ENCODE measurements around the gene CD209.

CD209 gene

DNA sequence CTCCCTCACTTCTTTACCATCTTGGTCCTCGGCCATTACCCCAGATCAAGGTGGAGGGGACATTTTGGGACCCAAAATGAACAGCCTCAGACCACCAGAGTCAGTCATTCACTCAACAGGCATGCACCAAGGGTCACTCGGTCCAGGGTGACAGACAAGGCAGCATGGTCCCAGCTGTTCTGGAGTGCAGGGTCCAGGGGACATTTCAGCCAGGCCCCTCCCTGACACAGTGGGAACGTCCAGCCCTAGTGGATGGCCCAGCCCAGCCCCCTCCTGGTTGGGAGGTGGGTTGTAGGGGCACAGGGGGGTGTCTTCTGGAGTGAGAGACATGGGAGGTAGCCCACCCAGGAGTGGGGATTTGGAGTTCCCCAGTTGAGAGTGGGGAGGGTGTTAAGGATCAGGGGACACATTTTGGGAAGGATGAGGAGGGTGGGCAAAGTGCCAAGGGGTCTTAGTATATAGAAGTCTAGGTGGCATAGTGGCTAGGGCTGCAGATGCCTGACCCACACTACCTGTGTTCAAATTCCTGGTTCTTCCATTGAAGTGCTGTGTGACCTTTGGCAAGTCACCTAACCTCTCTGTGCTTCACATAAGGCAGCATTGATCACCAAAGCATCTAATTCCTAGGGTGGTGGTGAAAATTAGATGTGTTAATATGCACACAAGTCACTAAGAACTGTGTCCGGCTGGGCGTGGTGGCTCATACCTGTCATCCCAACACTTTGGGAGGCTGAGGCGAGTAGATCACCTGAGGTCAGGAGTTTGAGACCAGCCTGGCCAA, 42.9 kb downstream of the CD209 start:
- no peak for DNase-seq (ENCODE audit: low read depth)

GRCh38 chr19:7703332-7703731, 44.0 kb downstream of the CD209 start:
- DNase-seq (ENCODE audit: low read depth) = no peak

DNA sequence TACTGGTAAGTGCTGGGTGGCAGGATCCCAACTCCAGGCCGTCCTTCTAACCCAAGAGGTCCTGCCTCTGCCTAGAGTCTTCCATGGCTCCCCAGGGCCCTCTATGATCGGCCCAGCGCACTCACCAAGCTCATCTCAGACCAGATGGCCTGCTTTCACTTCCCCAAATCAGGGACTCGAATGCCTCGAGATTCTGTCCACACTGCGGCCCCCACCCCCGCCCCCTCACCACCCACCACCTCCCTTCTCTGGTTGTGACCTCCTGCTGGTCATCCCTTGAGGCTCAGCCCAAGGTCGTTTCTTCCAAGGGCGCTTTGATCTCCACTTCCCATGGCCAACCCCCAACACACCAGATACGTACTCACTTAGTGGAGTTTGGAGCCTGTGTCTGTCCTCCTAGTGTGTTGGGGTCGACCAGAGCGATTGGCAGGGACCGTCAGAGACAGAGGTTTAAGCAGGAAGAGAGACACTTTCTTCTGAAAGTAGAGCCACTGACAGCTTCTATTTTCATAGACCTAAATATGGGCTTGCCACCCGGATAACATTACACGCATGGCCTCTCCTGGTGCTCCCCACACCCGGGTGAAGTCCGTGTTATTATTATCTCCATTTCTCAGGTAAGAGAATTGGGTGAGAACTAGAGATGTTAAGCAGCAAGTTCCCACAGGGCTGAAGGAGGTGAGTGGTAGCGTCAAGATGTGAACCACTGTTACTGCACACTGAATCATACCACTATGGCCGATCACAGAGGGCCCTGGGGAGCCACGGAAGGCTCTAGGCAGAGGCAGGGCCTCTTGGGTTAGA, 45.5 kb downstream of the CD209 start, which contains the start of gene FCER2:
FCER2 (minus strand) TSS at position 478 of the 804 bp plus-strand sequence. CDS start 2,371 bp downstream, outside the sequence.
- DNase-seq (ENCODE audit: low read depth) = no peak

GRCh38 chr19:7701049-7701653, 46.2 kb downstream of the CD209 start:
- DNase-seq (ENCODE audit: low read depth) = no peak

DNA sequence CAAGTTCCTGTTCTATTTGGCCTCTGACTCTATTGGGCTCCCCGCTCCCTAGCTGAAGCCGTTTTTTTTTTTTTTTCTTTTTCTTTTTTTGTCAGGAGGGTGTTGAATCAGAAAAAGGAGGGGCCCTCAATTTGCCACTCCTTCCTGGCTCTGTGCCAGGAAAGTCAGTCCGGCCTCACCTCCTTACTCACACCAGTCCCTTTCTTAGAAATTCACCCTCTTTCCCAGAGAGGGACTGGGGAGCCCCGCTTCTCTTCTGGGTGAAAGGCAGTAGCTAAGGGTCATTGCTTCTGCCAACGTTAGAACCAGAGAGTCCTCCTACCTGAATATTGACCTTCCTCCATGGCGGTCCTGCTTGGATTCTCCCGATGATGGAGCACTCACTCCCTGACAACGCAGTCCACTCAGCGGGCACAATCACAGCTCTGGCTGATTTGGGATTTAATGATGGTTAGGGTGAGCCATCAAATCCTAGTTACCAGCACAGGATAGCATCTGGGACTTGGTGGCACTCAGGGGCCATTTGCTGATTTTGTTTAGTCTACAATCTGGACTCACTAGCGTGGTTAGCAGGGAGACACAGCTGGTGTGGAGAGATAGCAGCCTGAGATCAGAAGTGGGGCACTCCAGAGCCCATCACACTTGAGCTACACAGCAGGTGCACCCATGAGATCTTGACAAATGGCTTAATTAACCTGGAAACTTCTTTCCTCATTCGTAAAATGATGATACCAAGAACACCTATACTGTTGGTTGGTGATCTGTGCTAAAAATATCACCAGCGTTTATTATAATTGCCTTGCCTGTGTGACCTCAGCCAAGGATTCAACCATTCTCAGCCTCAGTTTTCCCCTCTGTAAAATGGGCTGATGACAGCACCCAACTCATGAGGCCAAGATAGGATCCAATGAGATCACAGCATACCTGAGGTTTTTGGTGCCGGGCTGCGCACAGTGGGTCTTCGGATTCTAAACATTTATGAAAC, 47.6 kb downstream of the CD209 start:
- no peak for DNase-seq (ENCODE audit: low read depth)

DNA sequence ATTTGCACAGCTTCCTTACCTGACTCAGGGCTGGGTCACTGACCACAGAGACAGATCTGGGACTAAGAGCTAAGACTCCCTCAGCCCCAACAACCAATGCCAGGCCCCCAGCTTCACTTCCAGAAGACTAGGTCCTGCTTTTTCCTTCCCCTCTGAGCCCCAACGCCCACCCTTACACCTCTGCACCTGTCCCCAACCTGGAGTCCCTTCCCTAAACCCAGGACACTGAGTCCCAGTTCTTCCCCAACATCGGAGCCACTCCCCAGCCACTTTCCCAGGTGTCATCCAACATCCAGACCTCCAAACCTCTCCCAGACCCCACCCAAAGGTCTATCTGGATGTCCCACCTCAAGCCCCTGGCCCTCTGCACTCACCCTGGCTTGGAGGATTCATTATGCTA, 48.3 kb downstream of the CD209 start:
- DNase-seq (ENCODE audit: low read depth) = no peak

DNA sequence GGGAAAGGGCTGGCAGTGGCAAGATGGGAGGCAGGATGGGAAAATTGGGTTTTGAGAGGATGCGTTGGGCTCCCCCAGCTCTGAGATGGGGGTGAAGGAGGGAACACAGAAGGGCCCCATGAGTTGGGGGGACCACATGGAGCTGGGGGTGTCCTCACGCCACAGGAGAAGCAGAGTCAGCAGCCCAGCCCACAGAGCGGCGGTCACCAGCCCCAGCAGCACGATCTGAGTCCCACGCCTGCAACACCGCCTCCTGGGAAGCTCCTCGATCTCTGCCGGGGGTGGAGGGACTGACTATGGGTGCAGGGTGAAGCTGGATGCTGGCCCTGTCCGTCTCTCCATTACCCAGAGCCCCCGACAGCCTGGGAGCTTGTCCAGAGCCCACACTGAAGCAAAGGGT, 48.8 kb downstream of the CD209 start:
- DNase-seq (ENCODE audit: low read depth) = no peak

GRCh38 chr19:7697721-7698287, 49.5 kb downstream of the CD209 start:
- no peak for DNase-seq (ENCODE audit: low read depth)

DNA sequence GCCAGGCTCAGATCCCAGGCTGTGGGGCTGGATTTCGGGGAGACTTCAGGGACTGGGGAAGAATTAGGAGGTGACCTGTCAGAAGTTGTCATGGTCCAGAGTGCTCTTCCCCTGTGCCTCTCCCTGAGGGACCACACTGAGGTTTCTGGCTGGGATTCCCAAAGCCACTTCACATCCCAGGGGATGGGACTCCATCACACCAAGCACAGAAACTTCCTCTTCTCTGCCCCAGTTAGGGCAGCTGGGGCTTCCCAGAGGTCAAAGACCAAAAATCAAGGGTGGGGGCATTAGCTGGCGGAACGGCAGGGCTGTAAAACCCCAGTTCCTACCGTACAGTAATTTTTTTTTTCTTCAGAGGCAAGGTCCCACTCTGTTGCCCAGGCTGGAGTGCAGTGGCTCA, 52.8 kb downstream of the CD209 start:
- no peak for DNase-seq (ENCODE audit: low read depth)

GRCh38 chr19:7692417-7693088, 54.8 kb downstream of the CD209 start:
- no peak for DNase-seq (ENCODE audit: low read depth)

- no peak for DNase-seq (ENCODE audit: low read depth)
These were observed 55.8 kb downstream of the CD209 start for GRCh38 chr19:7691497-7691896.

GRCh38 chr19:7690779-7691258, 56.5 kb downstream of the CD209 start:
- no peak for DNase-seq (ENCODE audit: low read depth)
